Breast epithelium (tissue), 3 donors: Measurements from ENCODE around the gene CSN3.

ENCODE experiments used
- POLR2A ChIP-seq: fragments of 450-650 bp; IDR thresholded peaks from one replicate; pipeline ENCODE4 v1.6.1; 2016; ENCODE audit warnings: antibody characterized with exemption, mild to moderate bottlenecking, moderate library complexity
- TF ChIP-seq, protein P1 (sequence below), 3 donors: fragments of 450-650 bp; IDR thresholded peaks; one replicate each; pipeline ENCODE4 v1.5.1; 2016 to 2017; ENCODE audit warnings: antibody characterized with exemption in 3 of 3, mild to moderate bottlenecking in 3 of 3, moderate library complexity in 3 of 3

DNA sequence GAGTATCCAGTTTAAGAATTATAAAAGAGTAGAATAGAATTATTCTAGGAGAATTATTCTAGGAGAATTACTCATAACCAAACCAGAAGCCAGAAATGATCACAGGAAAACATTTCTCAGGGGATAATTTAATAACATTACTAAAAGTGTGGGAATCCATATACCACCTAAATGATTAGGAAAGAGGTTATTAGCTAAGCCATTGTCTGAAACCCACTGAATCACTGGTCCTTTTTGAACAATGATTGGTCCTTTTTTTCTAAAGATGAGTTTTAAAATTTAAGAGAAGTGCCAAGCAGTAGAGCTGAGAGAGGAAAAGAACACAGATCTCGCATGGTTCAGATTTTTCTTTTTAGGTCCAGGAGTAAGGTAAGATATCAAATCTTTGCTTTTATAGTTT is 47.0 kb upstream of the CSN3 start, which contains the start of gene ODAM:
- TF ChIP-seq, protein P1, sequence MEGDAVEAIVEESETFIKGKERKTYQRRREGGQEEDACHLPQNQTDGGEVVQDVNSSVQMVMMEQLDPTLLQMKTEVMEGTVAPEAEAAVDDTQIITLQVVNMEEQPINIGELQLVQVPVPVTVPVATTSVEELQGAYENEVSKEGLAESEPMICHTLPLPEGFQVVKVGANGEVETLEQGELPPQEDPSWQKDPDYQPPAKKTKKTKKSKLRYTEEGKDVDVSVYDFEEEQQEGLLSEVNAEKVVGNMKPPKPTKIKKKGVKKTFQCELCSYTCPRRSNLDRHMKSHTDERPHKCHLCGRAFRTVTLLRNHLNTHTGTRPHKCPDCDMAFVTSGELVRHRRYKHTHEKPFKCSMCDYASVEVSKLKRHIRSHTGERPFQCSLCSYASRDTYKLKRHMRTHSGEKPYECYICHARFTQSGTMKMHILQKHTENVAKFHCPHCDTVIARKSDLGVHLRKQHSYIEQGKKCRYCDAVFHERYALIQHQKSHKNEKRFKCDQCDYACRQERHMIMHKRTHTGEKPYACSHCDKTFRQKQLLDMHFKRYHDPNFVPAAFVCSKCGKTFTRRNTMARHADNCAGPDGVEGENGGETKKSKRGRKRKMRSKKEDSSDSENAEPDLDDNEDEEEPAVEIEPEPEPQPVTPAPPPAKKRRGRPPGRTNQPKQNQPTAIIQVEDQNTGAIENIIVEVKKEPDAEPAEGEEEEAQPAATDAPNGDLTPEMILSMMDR (IDR thresholded peaks at IDR 0.05): no peak
- TF ChIP-seq POLR2A: no peak
